GM19035 (cell line): ENCODE measurements around the gene POTEG.
"Not testable (repeated sequence)": the region's sequence is repeated elsewhere in the genome, so short reads cannot be mapped to it uniquely, and the experiment has no call there.

Experiments used
- ATAC-seq: cut with Tn5 transposase; IDR thresholded peaks from one replicate; pipeline ENCODE4 v1.9.1; 2021; ENCODE audit not compliant: unreplicated experiment

The POTEG gene

DNA sequence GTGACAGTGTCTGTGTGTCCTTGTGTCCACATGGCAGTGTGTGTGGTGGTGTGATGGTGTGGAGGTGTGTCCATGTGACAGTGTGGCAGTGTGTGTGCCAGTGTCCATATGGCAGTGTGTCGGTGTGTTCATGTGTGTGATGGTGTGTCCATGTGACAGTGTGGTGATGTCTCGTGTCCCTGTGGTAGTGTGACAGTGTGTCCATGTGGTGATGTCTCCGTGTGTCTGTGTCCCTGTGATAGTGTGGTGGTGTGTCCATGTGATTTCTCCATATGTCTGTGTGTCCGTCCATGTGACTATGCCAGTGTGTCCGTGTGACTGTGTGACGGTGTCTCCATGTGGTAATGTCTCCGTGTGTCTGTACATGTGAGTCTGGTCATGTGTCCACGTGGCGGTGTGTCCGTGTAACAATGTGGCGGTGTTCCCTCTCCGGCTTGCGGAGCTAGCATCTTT, 59.7 kb downstream of the POTEG start:
- not testable (repeated sequence) for ATAC-seq

DNA sequence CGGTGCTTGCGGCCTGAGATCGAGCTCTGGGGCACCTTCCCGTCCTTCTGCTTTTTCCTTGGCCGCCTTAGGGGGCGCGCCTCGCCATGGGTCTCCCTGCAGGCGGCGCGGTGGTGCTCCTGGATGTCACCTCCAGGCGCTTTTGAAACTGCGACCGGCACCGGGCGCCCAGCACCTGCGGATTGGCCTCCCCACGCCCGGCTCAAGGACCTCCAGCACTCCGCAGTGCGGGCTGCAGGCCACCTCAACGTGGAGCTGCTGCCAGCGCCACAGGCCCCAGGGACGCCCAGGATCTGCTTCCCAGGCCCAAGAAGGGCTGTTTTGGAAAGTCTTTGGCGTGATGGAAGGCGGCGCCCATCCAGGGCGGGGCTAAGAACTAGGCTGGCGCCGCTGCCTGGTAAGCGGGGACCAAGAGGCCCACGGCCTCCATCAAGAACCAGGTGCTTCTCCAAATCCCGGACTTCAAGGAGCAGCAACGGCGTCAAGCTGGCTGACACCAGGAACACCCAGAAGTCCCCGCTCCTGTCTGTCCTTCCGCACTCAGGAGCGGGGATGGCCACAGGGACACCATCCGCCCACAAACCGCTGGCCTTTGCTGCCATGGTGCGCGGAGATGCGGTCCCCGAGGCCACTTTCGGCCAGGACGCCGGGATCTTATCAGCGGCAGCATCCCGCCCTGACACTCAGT, 61.2 kb downstream of the POTEG start:
- not testable (repeated sequence) for ATAC-seq

DNA sequence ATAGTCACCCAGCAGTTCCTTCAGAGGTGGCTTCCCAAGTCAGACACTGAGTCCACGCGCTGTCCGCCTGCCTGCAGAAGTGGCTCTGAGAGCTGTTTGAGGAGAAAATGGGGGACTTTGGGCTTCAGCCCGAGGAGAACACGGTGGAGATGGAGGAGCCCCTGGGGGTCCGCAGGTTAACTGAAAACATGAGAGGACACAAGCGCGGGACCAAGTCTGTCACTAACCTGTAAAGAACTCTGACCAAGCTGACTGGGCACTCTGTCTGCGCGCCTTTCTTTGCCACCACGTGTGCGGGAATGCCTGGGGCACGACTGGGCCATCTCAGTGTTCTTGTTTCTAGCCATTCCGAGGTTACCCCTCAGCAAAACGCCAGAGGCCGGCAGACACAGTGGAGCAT, 62.4 kb downstream of the POTEG start:
- ATAC-seq, result not testable (repeated sequence)

DNA sequence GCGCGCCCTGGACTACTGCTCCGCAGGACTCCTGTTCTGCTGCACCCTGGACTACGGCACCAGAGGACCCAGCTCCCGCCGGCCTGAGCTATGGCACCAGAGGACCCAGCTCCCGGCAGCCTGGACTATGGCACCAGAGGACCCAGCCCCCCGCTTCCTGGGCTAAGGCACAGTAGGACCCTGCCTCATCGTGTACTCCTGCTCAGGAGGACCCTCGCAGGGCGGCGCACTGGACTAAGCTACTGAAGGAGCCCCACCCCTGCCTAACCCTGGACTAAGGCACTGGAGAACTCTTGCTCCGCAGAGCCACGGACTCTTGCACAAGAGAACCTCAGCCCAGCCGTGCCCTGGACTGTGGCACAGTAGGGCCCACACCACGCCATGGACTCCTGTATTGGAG, 71.3 kb downstream of the POTEG start:
- ATAC-seq, result not testable (repeated sequence)

DNA sequence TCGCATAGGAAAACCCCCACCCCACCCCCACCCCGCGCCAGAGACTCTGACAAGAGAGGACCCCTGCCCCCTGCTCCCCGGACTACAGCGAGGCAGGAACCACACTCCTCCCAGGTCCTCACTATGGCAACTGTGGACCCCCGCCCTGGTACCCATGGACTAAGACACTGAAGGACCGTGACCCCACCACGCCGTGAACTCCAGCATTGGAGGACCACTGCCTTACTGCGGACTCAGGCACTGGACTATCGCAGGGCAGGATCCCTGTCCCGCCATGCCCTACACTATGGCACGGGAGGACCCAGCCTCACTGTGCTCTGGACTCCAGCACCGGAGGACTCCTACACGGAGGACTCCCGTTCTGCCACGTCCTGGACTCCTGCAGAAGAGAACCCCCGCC, 71.8 kb downstream of the POTEG start:
- ATAC-seq, result not testable (repeated sequence)

DNA sequence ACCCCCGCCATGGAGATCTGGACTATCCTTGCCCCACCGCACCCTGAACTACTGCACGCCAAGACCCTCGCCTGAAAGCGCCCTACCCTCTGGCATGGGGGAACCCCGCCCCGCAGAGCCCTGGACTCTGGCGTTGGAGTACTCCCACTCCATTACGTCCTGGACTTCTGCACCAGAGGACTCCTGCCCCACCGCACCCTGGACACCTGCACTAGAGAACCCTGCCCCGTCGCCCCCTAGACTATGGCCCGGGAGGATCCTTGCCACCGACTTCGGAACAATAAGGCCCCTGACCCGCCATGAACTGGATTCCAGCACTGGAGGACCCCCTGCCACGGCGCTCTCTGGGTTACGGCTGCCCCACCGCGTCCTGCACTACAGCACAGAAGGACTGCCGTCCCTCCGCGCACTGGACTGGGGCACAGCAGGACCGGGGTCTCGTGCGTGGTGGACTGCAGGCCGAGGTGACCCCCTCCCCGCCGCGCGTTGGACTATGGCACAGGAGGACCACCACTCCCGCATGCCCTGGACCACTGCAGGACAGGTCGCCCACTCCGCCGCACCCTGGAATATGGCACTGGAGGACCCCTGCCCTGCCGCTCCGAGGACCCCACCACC, 72.4 kb downstream of the POTEG start:
- not testable (repeated sequence) for ATAC-seq

DNA sequence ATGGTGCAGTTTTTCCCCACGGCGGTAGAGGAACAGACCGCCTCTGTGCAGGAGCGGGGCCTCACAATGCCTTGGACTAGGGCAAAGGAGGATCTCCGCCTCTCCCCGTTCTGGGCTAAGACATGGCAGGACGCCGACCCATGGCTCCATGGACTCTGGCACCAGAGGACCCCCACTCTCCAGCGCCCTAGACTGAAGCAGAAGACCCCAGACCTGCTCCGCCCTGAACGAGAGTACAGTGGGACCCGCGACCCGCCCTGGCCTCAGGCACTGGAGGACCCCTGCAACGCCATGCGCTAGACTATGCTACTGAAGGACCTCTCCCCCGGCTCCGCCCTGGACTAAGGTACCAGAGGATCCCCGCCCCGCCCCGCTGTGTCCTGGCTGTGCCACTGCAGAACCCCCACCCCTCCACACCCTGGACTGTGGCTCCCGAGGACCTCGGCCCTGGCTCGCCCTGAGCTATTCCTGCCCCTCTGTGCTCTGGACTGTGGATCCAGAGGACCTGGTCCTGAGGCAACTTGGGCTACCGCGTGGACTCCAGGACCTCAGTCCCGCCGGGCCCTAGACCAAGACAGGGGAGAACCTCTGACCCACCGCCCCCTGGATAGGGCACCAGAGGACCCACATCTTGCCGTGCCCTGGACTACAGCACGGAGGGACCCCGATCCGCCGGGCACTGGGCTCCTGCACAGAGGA, 73.1 kb downstream of the POTEG start:
- not testable (repeated sequence) for ATAC-seq
